ENCODE data around the gene PCSK6.
"Not testable (repeated sequence)": the region's sequence is repeated elsewhere in the genome, so short reads cannot be mapped to it uniquely, and the experiment has no call there.

PCSK6 gene

DNA sequence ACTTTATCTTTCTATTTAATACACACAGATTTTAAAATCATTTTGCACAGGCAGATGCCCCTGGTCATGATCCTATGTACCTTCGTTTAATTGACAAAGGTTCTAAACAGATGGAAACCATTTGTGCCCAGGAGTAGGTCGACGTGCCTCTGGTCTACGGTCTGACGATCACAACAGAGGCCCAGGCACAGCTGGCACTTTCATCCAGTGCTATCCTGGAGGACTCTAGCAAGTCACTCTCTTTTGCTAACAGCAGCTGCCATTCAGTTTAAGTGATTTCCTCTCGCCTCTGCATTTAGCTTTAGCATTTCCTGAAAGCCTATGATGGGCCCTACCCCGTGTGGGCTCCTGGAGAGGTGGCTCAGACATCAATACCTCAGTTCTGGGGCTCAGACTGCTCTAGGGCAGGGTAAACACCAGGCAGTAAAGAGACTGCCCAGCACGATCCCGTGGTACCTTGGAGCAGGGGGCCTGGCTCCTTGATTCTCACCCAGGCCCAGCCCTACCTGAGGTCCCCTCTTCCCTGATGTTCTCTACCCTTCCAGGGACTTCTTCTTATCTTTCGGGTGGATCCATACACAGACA lies 111.2 kb downstream of the PCSK6 start:
- TF ChIP-seq ARNT (IDR thresholded peaks at IDR 0.05) (no peak), NFRKB (IDR thresholded peaks at IDR 0.05) (no peak), FOXM1 (IDR thresholded peaks at IDR 0.05; ENCODE audit: borderline replicate concordance) (no peak), L3MBTL2 (conservative IDR thresholded peaks at IDR 0.05) (no peak), FOXA1 (IDR thresholded peaks at IDR 0.05) (no peak), TARDBP (IDR thresholded peaks at IDR 0.05) (no peak), HDGF (IDR thresholded peaks at IDR 0.05; ENCODE audit: borderline replicate concordance) (no peak), FOXK2 (IDR thresholded peaks at IDR 0.05) (no peak), BHLHE40 (IDR thresholded peaks at IDR 0.05; ENCODE audit: borderline replicate concordance) (no peak)
- TF ChIP-seq, protein P1, sequence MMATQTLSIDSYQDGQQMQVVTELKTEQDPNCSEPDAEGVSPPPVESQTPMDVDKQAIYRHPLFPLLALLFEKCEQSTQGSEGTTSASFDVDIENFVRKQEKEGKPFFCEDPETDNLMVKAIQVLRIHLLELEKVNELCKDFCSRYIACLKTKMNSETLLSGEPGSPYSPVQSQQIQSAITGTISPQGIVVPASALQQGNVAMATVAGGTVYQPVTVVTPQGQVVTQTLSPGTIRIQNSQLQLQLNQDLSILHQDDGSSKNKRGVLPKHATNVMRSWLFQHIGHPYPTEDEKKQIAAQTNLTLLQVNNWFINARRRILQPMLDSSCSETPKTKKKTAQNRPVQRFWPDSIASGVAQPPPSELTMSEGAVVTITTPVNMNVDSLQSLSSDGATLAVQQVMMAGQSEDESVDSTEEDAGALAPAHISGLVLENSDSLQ (IDR thresholded peaks at IDR 0.05) = no peak
- ChIA-PET POLR2A (no interaction called here), CTCF (no interaction called here)
- DNase-seq (ENCODE audit: extremely low spot score) = no peak

DNA sequence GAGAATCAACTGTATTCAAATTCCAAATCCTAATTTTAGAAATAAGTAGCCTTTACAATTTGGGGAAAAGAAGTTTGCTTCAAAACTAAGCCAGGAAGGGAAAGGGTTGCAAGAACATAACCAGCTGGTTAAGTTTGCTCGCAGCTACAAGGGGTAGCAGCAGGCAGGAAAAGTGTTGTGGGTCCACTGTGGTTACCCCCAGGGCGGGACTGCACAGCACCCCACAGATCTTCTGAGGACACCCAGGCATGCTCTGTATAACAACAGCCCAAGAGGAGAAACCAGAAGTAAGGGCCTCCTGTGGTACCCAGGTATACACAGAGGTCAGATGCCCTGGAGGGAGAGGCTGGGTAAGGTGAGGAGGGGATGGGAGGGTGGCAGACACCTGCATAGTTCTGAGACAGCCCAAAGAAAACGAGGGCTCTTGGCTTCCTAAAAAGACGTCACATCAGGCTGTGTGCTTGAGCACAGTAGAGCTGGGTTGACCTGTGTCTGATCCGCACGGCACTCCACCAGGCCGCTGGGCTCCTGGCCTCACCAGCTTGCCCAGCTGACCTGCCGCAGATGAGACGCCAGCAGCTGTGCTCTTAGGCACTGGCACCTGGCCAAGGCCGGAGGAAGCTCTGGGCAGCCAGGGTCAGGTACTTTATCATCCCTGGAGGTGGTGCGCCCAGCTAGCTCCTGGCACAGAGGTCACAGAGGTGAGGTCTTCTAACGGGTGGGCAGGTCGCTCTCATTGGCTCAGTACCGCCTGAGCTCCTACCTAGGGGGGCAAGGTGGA lies 112.7 kb downstream of the PCSK6 start:
- TF ChIP-seq NFRKB (IDR thresholded peaks at IDR 0.05) = no peak
- TF ChIP-seq CTBP1 (IDR thresholded peaks at IDR 0.05; ENCODE audit: borderline replicate concordance) = no peak
- no peak for TF ChIP-seq BHLHE40 (IDR thresholded peaks at IDR 0.05; ENCODE audit: borderline replicate concordance)
- no peak for TF ChIP-seq FOXA1 (IDR thresholded peaks at IDR 0.05)
- no peak for TF ChIP-seq HDGF (IDR thresholded peaks at IDR 0.05; ENCODE audit: borderline replicate concordance)
- TF ChIP-seq, protein P1 (IDR thresholded peaks at IDR 0.05) = no peak
- no peak for TF ChIP-seq TARDBP (IDR thresholded peaks at IDR 0.05)
- no peak for TF ChIP-seq FOXM1 (IDR thresholded peaks at IDR 0.05; ENCODE audit: borderline replicate concordance)
- TF ChIP-seq FOXK2 (IDR thresholded peaks at IDR 0.05) = no peak
- no peak for TF ChIP-seq LEF1 (IDR thresholded peaks at IDR 0.05; ENCODE audit: borderline replicate concordance)
- no peak for TF ChIP-seq SUZ12 (IDR thresholded peaks at IDR 0.05)
- no peak for TF ChIP-seq ZNF384 (IDR thresholded peaks at IDR 0.05)
- no peak for TF ChIP-seq ELF4 (IDR thresholded peaks at IDR 0.05)
- no peak for TF ChIP-seq L3MBTL2 (conservative IDR thresholded peaks at IDR 0.05)
- no peak for TF ChIP-seq ARNT (IDR thresholded peaks at IDR 0.05)
- no peak for TF ChIP-seq SP1 (IDR thresholded peaks at IDR 0.05)
- DNase-seq (ENCODE audit: extremely low spot score) = no peak
- ChIA-PET CTCF (interaction anchor here (1.0 kb wide), 1 partner anchor 20 kb away, joined by 4 read pairs; no protein-coding TSS in a partner anchor), POLR2A (no interaction called here)

DNA sequence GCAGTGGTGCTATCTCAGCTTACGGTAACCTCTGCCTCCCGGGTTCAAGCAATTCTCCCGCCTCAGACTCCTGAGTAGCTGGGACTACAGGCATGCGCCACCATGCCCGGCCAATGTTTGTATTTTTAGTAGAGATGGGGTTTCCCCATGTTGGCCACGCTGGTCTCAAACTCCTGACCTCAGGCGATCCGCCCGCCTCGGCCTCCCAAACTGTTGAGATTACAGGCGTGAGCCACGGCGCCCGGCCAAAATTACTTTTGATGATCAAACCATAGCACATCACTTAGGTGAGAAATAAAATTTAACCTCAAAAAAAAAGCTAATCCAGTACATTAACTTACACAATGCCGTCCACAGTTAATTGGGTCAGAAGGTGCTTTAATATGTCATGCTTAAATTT lies 114.5 kb downstream of the PCSK6 start:
- ChIA-PET POLR2A (interaction anchor here (0.6 kb wide), 1 partner anchor 12 kb away, joined by 3 read pairs; no protein-coding TSS in a partner anchor), CTCF (interaction anchor here (0.5 to 0.7 kb wide), 2 partner anchors 127 to 211 kb away, joined by 3 read pairs; no protein-coding TSS in a partner anchor)
- not testable (repeated sequence) for DNase-seq (ENCODE audit: extremely low spot score)

DNA sequence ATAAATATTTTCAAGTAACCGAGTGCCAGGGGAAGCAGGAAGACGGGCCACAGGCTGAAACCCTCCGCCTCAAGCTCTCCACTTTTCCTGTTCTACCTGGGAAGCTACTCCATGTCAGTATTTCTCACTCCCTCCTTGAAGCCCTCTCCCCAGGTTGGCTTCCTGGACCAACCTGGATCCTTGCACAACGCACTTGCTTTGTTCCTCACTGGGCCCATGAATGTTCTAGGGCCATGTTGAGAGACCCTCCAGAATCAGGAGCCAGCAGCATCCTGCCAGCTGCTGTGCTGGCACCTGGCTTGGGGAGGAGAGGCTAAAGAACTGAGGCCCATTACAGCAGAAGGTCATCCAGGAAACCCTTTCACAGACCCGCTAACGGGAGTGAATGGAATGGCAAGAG lies 115.2 kb downstream of the PCSK6 start:
- DNase-seq (ENCODE audit: extremely low spot score) = no peak
- POLR2A ChIA-PET = no interaction called here
- TF ChIP-seq FOXK2 (IDR thresholded peaks at IDR 0.05) (no peak), FOXA1 (IDR thresholded peaks at IDR 0.05) (no peak), NFRKB (IDR thresholded peaks at IDR 0.05) (no peak), ELF4 (IDR thresholded peaks at IDR 0.05) (no peak), TARDBP (IDR thresholded peaks at IDR 0.05) (no peak)
- CTCF ChIA-PET = no interaction called here

DNA sequence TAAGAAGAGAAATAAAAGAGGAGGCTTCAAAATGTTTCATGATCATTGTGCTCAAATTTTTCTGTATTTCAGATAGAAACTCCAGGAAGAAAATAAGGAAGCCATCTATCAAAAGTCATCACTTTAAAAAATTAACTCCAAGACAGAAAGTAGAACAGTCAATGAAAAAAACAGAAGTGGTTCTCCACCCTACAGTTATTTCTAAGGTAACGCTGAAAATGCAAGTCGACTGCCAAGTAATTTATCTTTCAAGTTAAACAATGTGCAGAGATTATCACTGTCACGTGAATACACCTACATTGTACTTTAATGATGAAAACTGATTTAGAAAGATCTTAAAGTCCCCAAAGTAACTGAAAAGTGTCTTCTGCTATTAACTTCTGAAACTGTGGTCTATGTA lies 115.9 kb downstream of the PCSK6 start:
- ChIA-PET POLR2A (no interaction called here), CTCF (no interaction called here)

More for the DNA sequence above, 115.9 kb downstream of the PCSK6 start:
- TF ChIP-seq BHLHE40 (IDR thresholded peaks at IDR 0.05; ENCODE audit: borderline replicate concordance) (no peak), CTBP1 (IDR thresholded peaks at IDR 0.05; ENCODE audit: borderline replicate concordance) (no peak), HDGF (IDR thresholded peaks at IDR 0.05; ENCODE audit: borderline replicate concordance) (no peak), SP1 (IDR thresholded peaks at IDR 0.05) (no peak), LEF1 (IDR thresholded peaks at IDR 0.05; ENCODE audit: borderline replicate concordance) (no peak), L3MBTL2 (conservative IDR thresholded peaks at IDR 0.05) (no peak), NFRKB (IDR thresholded peaks at IDR 0.05) (no peak), ELF4 (IDR thresholded peaks at IDR 0.05) (no peak), FOXM1 (IDR thresholded peaks at IDR 0.05; ENCODE audit: borderline replicate concordance) (no peak), SUZ12 (IDR thresholded peaks at IDR 0.05) (no peak), FOXK2 (IDR thresholded peaks at IDR 0.05) (no peak), TARDBP (IDR thresholded peaks at IDR 0.05) (no peak), ARNT (IDR thresholded peaks at IDR 0.05) (no peak), FOXA1 (IDR thresholded peaks at IDR 0.05) (no peak), ZNF384 (IDR thresholded peaks at IDR 0.05) (no peak)
- TF ChIP-seq, protein P1 (IDR thresholded peaks at IDR 0.05) = no peak
- no peak for DNase-seq (ENCODE audit: extremely low spot score)
